GM23248 (cell line): ENCODE results near the gene HLCS. TPM values are rescaled to one million over a fixed set of nuclear protein-coding genes. Genes with fewer than 3 reads are reported as not detected.
A peak's percentile ranks its signal among the peaks of the same experiment; 100 is the strongest.

Experiments
- DNase-seq: peaks from one replicate; pipeline ENCODE4 v3.0.0-alpha.2; 2015
- H2AFZ ChIP-seq: fragments of 200-600 bp; sonication (generic); 2 replicates; pipeline ENCODE4 v1.6.1; 2016; ENCODE audit warnings: antibody characterized with exemption
- H3F3A ChIP-seq: fragments of 200-600 bp; sonication (generic); 2 replicates; pipeline ENCODE4 v1.6.1; 2016; ENCODE audit warnings: mild to moderate bottlenecking, antibody characterized with exemption, mixed run types; ENCODE audit not compliant: insufficient read depth
- H3K27ac ChIP-seq: fragments of 200-600 bp; sonication (generic); 2 replicates; pipeline ENCODE4 v1.5.1; 2016; ENCODE audit warnings: mild to moderate bottlenecking
- H3K27me3 ChIP-seq: fragments of 200-600 bp; sonication (generic); replicated peaks from 2 replicates; pipeline ENCODE4 v1.6.1; 2016; ENCODE audit warnings: mild to moderate bottlenecking; ENCODE audit not compliant: insufficient read depth
- H3K36me3 ChIP-seq: fragments of 200-600 bp; sonication (generic); 2 replicates; pipeline ENCODE4 v1.6.1; 2016; ENCODE audit warnings: low read depth, mild to moderate bottlenecking
- H3K4me1 ChIP-seq: fragments of 200-600 bp; sonication (generic); 2 replicates; pipeline ENCODE4 v1.6.1; 2016; ENCODE audit warnings: mild to moderate bottlenecking; ENCODE audit not compliant: insufficient read depth
- H3K4me2 ChIP-seq: fragments of 200-600 bp; sonication (generic); one replicate; pipeline ENCODE4 v1.6.1; 2016; ENCODE audit warnings: mild to moderate bottlenecking; ENCODE audit not compliant: unreplicated experiment
- H3K4me3 ChIP-seq: fragments of 200-600 bp; sonication (generic); 2 replicates; pipeline ENCODE4 v1.5.1; 2016; ENCODE audit warnings: mild to moderate bottlenecking
- H3K79me2 ChIP-seq: fragments of 200-600 bp; sonication (generic); 2 replicates; pipeline ENCODE4 v1.6.1; 2016; ENCODE audit warnings: mild to moderate bottlenecking; ENCODE audit not compliant: insufficient read depth
- H3K9ac ChIP-seq: fragments of 200-600 bp; sonication (generic); 2 replicates; pipeline ENCODE4 v1.6.1; 2016; ENCODE audit warnings: mild to moderate bottlenecking
- H3K9me2 ChIP-seq: fragments of 200-600 bp; sonication (generic); 2 replicates; pipeline ENCODE4 v1.6.1; 2016; ENCODE audit warnings: mixed run types, mild to moderate bottlenecking, moderate library complexity; ENCODE audit not compliant: insufficient read depth
- H3K9me3 ChIP-seq: fragments of 200-600 bp; sonication (generic); one replicate; pipeline ENCODE4 v1.6.1; 2017; ENCODE audit warnings: low read depth
- H4K20me1 ChIP-seq: fragments of 200-600 bp; sonication (generic); 2 replicates; pipeline ENCODE4 v1.6.0; 2016; ENCODE audit not compliant: insufficient read depth
- EZH2 ChIP-seq: fragments of 200-600 bp; sonication (generic); IDR thresholded peaks from 2 replicates; pipeline ENCODE4 v1.6.1; 2018; ENCODE audit warnings: antibody characterized with exemption, mild to moderate bottlenecking; ENCODE audit not compliant: insufficient read depth, poor library complexity, severe bottlenecking
- EZH2phosphoT487 ChIP-seq: fragments of 200-600 bp; sonication (generic); IDR thresholded peaks from 2 replicates; pipeline ENCODE4 v1.6.1; 2018; ENCODE audit warnings: antibody characterized with exemption, moderate library complexity, mild to moderate bottlenecking, low read depth; ENCODE audit not compliant: insufficient read depth
- WGBS, 2 experiments: methylation state at CpG; one replicate each; pipeline ENCODE4 v1.1.6; 2015 to 2017; ENCODE audit warnings: low lambda C conversion rate in 2 of 2, low coverage in 1 of 2; ENCODE audit errors: missing lambda C conversion rate in 2 of 2; 5-methylcytosine and 5-hydroxymethylcytosine counted together
- in situ Hi-C: fragments of 300-500 bp; cut with MboI; formaldehyde crosslinking; loops from 2 replicates; pipeline ENCODE4 v1.15.0; 2020
- polyA plus RNA-seq: library from polyadenylated mRNA; unstranded; fragments of >200 nt; fragmentation: Nextera tagmentation; extraction: Ambion mirVana; gene quantifications from 2 replicates; pipeline ENCODE4 v1.2.1, GENCODE V29; 2016
- total RNA-seq: library from RNA; depleted of rRNA; stranded (reverse); fragments of >200 nt; shearing (Covaris generic); gene quantifications from 2 replicates; pipeline ENCODE4 v1.2.3, GENCODE V29; 2014

HLCS gene
- total and polyA plus RNA-seq, 2 experiments from 2014 or later = 21.4 to 42.5 TPM

- H3K4me1 ChIP-seq = no peaks in the 10 kb centered on the region
- H4K20me1 ChIP-seq = no peaks in the 10 kb centered on the region
- no peak for TF ChIP-seq EZH2phosphoT487
- TF ChIP-seq EZH2 = no peak
- no peak overlapping the region for H3K4me3 ChIP-seq
- no peaks in the 10 kb centered on the region for H3K27me3 ChIP-seq
- no peaks in the 10 kb centered on the region for H3K9me2 ChIP-seq
- H3K4me2 ChIP-seq = no peak overlapping the region
- H3K9me3 ChIP-seq = no peaks in the 10 kb centered on the region
- peak; percentile 7 for DNase-seq
- H2AFZ ChIP-seq = no peak overlapping the region
- no peak overlapping the region for H3K9ac ChIP-seq
- H3K79me2 ChIP-seq = no peaks in the 10 kb centered on the region
- H3F3A ChIP-seq = no peaks in the 10 kb centered on the region
- H3K36me3 ChIP-seq = peaks cover 12% of the 10 kb centered on the region; the same call in 1 of the 2 replicates
- in situ Hi-C loops = no loop called here
- no peak overlapping the region for H3K27ac ChIP-seq
Measured at GRCh38 chr21:36877741-36878140, 88.7 kb downstream of the HLCS start.

DNA sequence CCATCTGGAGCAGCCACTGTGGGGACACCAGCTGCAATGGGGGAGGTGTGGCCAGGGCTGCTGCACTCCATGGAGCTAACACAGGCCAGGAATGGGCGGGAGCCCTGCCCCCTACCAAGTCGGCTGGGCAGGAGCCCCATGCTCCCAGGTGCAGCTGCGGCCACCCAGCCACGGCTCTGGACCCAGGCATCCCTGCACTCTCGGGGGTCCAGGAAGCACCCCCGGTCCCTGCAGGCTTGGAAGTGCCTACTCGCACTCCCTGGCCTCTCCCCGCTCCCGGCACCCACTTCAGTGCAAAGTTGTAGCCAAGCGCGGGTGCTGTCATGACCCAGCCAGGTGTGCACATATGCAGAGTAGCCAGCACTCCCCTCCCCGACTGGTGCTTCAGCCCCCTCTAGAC, 91.8 kb downstream of the HLCS start:
- 89 to 93% methylated on average over 11 to 12 of the region's 12 CpGs for WGBS, 2 experiments
- Histone ChIP-seq H4K20me1 (no peaks in the 10 kb centered on the region), H3F3A (no peaks in the 10 kb centered on the region), H2AFZ (no peak overlapping the region), H3K4me2 (no peak overlapping the region), H3K9ac (no peak overlapping the region), H3K79me2 (no peaks in the 10 kb centered on the region), H3K4me3 (no peak overlapping the region), H3K9me2 (no peaks in the 10 kb centered on the region), H3K9me3 (no peaks in the 10 kb centered on the region), H3K36me3 (peaks cover 12% of the 10 kb centered on the region; the same call in 1 of the 2 replicates), H3K27me3 (no peaks in the 10 kb centered on the region), H3K27ac (no peak overlapping the region), H3K4me1 (no peaks in the 10 kb centered on the region)
- in situ Hi-C loops = no loop called here
- TF ChIP-seq EZH2phosphoT487 (no peak), EZH2 (no peak)
- no peak for DNase-seq

GRCh38 chr21:36873513-36873912, 93.0 kb downstream of the HLCS start:
- no peaks in the 10 kb centered on the region for H4K20me1 ChIP-seq
- H2AFZ ChIP-seq = no peak overlapping the region
- DNase-seq = peak; percentile 7
- in situ Hi-C loops = no loop called here
- no peaks in the 10 kb centered on the region for H3F3A ChIP-seq
- no peak overlapping the region for H3K4me3 ChIP-seq
- no peaks in the 10 kb centered on the region for H3K9me2 ChIP-seq
- no peaks in the 10 kb centered on the region for H3K27me3 ChIP-seq
- no peaks in the 10 kb centered on the region for H3K9me3 ChIP-seq
- no peak overlapping the region for H3K4me2 ChIP-seq
- H3K27ac ChIP-seq = no peak overlapping the region
- no peaks in the 10 kb centered on the region for H3K79me2 ChIP-seq
- no peak overlapping the region for H3K9ac ChIP-seq
- WGBS, 2 experiments = 91 to 93% methylated on average over 1 of the region's 1 CpG
- TF ChIP-seq EZH2 (no peak), EZH2phosphoT487 (no peak)
- H3K4me1 ChIP-seq = no peaks in the 10 kb centered on the region
- peaks cover 10% of the 10 kb centered on the region; the same call in 1 of the 2 replicates for H3K36me3 ChIP-seq

- no peaks in the 10 kb centered on the region for H3K79me2 ChIP-seq
- no peak for DNase-seq
- H3K36me3 ChIP-seq = no peaks in the 10 kb centered on the region
- H3K27ac ChIP-seq = no peak overlapping the region
- in situ Hi-C loops = no loop called here
- 77 to 83% methylated on average over 4 of the region's 4 CpGs for WGBS, 2 experiments
- no peaks in the 10 kb centered on the region for H3F3A ChIP-seq
- H3K27me3 ChIP-seq = no peaks in the 10 kb centered on the region
- no peaks in the 10 kb centered on the region for H4K20me1 ChIP-seq
- TF ChIP-seq EZH2phosphoT487 (no peak), EZH2 (no peak)
- H3K4me3 ChIP-seq = no peak overlapping the region
- H2AFZ ChIP-seq = no peak overlapping the region
- H3K4me2 ChIP-seq = no peak overlapping the region
- H3K4me1 ChIP-seq = no peaks in the 10 kb centered on the region
- no peaks in the 10 kb centered on the region for H3K9me2 ChIP-seq
- H3K9ac ChIP-seq = no peak overlapping the region
- H3K9me3 ChIP-seq = no peaks in the 10 kb centered on the region
Measured at GRCh38 chr21:36867291-36867905, 99.1 kb downstream of the HLCS start.

GRCh38 chr21:36866419-36866818, 100.0 kb downstream of the HLCS start:
- in situ Hi-C loops = no loop called here
- Histone ChIP-seq H3K4me3 (no peak overlapping the region), H3K9me2 (no peaks in the 10 kb centered on the region), H3K9me3 (no peaks in the 10 kb centered on the region), H3K27ac (no peak overlapping the region), H3K9ac (no peak overlapping the region), H2AFZ (no peak overlapping the region), H3K27me3 (no peaks in the 10 kb centered on the region), H3F3A (no peaks in the 10 kb centered on the region), H3K4me1 (peaks cover 4% of the 10 kb centered on the region), H3K79me2 (no peaks in the 10 kb centered on the region), H3K36me3 (no peaks in the 10 kb centered on the region), H4K20me1 (no peaks in the 10 kb centered on the region), H3K4me2 (no peak overlapping the region)
- TF ChIP-seq EZH2phosphoT487 = no peak
- WGBS, 2 experiments = 73 to 77% methylated on average over 5 of the region's 5 CpGs
- no peak for DNase-seq
